Activated naive CD4-positive, alpha-beta T cell treated with Interleukin-2 at 50 U/mL for 16 hours (primary cell): ENCODE results near the gene CLEC2B.

Experiments
- DNase-seq: peaks from one replicate; pipeline ENCODE4 v3.0.0-alpha.2; 2020

The CLEC2B gene

DNA sequence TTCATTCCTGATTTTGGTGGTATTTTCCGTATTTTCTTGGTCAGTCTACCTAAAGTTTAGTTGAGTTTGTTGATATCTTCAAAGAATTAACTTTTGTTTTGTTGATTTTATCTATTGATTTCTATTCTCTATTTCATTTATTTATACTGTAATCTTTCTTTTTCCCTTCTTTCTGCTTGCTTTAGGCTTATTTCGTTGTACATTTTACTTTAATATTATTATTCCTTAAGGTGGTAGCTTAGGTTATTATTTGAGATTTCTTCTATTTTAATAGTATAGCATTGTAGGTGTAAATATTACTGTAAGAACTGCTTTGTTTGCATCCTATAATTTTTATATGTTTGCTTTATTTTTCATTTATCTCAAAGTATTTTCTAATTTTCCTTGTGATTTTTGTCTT, 63.3 kb downstream of the CLEC2B start:
- no peak for DNase-seq
